HG02571 (cell line): ENCODE results near the gene ELMO3.

Experiments used
- ATAC-seq: cut with Tn5 transposase; IDR thresholded peaks from one replicate; pipeline ENCODE4 v1.9.1; 2021; ENCODE audit warnings: mild to moderate bottlenecking, moderate library complexity; ENCODE audit not compliant: unreplicated experiment

Gene ELMO3

DNA sequence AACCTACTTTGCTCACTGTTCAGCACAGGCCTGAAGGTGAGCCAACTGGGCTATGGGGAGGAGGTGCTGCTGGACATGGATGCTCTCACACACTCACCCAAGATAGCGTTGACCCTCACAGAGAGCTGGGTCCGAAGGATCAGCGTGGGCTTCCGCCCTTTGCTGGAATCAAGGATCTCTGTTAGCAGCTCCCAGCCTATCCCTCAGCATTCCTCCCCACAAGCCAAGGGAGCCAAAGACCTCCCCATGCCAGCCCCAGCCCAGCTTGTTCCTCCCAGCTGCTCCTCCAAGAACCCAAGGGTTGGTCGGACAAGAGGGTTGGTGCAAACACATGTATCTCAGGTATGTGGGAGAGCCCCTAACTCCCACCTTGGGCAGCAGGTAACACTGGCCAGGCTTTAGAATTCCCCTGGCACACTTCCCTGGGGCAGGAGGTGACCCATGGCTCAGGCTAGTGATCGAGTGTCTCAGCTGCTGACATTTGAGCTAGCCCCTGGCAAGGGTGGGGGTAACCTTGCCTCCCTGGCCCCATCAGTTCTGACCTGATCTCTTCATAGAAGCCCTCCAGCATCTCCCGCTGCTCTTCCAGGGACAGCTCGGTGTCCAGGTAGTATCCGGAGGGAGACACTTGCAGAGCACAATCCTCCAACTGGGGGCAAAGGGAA is 40.0 kb downstream of the ELMO3 start:
- ATAC-seq = no peak

DNA sequence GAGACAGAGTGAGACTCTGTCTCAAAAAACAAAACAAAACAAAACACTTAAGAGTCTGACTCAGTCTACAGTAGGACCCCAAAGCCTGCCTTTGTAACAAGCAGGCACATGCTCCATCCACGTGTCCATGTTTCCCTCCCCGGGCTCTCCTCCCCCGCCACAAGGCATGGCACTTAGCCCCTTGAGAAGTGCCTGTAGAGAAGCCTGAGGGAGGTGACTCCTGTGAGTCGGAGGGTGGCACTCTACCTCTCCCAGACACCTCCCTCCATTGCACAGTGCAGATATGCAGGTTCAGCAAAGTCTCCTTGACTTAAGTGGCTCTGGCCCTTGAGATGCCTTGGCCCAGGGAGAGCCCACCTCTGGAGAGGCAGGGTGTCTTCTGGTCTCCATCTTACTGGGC is 41.6 kb downstream of the ELMO3 start:
- ATAC-seq = no peak

DNA sequence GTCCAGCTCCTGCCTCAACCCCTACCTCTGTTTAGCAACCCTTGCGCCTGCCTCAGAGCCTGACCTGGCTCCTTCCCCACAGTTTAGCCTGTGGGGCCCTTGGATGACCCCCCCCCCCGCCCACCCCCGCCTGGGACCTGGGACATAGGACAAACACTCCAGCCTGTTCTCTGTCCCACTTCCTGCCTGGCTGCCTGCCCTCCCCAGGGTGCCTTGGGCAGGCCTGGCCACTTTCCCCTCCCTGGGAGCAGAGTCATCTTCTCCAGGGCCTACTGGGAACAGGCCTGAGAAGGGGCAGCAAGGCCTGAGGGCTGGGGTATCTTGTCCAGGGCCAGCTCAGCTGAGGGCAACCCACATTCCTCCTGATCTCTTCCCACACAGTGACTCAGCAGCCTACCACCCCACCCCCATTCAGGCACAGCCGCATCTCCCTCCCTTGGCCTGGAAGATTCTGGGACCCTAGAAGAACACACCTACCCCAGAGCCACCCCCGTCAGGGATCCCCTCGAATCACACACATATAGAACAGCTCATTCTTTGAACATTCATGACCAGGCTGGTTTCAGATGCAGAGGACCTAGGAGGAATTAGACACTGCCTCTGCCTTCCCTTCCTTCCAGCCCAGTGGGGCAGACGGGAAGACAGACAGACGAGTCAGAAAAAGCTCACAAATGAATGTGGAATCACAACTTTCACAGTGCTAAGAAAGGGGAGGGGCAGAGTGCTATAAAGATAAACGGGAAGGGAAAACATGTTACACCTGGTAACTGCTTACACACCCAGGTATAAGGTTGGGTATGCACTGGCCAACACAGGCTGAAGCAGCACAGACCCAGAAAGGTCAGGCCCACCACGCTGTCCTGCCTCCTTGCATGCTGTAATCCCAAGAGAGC is 42.3 kb downstream of the ELMO3 start:
- no peak for ATAC-seq

DNA sequence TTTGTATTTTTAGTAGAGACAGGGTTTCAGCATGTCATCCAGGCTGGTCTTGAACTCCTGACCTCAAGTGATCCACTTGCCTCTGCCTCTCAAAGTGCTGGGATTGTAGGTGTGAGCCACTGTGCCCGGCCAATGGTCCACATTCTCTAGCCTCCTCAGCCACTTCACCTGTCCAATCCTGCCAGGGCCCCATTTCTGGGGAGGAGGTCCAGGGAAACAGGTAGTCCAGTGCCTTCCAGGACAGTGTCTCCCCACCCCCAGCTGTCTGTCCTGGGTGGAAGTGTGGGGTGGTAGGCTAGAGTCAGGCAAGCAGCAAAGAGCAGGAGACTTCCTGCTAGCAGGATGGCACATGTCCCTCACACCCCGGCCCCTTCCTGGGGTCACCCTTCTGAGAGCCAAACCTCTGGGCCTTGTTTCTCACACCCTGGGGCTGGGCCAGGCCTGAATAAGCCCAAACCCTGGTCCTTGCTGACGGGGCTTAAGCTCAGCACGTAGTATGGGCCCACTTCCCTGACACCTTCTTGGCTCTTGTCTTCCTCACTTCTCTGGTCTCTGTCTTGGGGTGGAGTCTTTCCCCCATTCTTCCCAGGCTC is 43.3 kb downstream of the ELMO3 start:
- no peak for ATAC-seq

- ATAC-seq = no peak
Observed at GRCh38 chr16:67243481-67243880, 44.5 kb downstream of the ELMO3 start.

- peak; percentile 38 for ATAC-seq
Observed at GRCh38 chr16:67244387-67245185, 45.7 kb downstream of the ELMO3 start.

DNA sequence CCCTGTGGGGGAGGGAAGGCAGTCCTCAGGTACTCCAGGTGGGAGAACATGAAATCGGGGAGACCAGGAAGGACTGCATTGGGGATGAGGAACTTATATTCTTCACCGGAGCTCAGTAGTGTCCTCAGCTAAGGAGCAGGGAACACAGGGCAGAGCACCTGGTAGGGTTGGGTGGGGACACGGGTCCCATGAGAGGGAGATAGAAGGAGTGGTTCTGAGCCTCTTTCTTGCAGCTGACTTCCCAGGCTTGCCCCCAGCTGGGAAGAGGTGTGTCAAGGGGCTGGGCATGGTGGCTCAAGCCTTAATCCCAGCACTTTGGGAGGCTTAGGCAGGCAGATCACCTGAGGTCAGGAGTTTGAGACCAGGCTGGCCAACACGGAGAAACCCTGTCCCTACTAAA is 46.3 kb downstream of the ELMO3 start:
- no peak for ATAC-seq

- ATAC-seq = no peak
Observed at GRCh38 chr16:67245674-67246080, 46.7 kb downstream of the ELMO3 start.

GRCh38 chr16:67246081-67246755 is 47.3 kb downstream of the ELMO3 start:
- ATAC-seq = peak; percentile 22

- ATAC-seq = peak; percentile 18
Observed at GRCh38 chr16:67246756-67247191, 47.8 kb downstream of the ELMO3 start.

GRCh38 chr16:67247192-67248072 is 48.5 kb downstream of the ELMO3 start, which contains the start of gene FHOD1:
TSS of gene FHOD1 (minus strand) at chr16:67247481. CDS start at chr16:67247410, 71 bp downstream.
- peak; percentile 41 for ATAC-seq

GRCh38 chr16:67248073-67248400 is 49.1 kb downstream of the ELMO3 start:
- ATAC-seq = no peak

GRCh38 chr16:67248401-67249177 is 49.7 kb downstream of the ELMO3 start, which contains the start of gene SLC9A5:
TSS of gene SLC9A5 (plus strand) at chr16:67248979. CDS start at chr16:67249015, 36 bp downstream.
- no peak for ATAC-seq

DNA sequence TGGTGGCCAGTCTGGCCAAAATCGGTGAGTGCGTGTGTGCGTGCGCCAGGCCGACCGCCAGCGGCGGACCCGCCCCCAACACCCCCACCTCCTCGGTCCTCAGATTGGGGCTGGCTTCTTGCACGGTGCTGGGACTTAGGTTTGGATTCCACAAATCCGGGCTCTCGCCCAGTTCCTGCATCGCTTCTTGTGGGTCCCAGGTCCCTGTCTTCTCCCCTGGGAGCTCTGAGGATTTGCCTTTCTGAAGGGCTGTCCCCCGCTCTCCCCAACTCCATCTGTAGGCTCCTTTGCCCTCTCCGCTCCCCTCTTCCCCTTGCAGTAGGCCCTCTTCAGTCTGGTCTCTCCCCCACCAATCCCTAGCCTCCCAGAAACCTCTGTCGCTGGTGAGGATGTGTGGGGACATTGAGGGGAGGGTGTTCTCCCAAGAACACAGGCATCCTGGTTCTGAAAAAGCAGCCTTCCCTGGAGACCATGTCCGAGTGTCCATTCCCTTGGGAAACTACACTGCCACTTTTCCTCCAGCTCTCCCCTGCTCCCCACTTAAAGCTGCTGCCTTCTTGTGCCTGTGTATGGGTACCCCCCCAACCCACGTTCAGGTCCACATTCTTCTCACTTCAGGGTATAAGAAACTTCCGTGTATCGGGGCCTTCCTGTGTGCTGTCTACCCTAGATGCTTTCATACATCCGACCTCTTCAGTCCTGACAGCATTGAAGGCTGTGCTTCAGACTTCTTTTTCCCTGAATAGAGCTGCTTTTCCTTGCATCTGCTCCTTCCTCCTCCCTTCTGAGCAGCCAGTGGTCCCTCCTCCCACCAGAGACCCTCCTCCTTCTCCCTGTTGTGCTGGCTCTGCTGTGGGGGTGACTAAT is 50.5 kb downstream of the ELMO3 start:
- ATAC-seq = no peak

DNA sequence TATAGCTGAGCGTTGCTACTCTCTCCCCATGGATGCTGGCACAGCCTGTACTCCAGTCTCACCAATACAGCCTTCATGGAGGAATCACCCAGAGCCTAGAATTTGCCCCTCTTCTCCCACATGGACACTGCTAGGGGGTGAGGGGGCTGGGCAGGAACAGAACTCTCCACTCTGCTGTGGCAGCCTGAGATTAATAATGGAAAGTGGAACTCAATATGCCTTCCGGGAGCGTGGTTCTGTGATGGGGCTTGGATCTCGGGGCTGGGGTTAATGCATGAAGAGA is 51.1 kb downstream of the ELMO3 start:
- no peak for ATAC-seq

DNA sequence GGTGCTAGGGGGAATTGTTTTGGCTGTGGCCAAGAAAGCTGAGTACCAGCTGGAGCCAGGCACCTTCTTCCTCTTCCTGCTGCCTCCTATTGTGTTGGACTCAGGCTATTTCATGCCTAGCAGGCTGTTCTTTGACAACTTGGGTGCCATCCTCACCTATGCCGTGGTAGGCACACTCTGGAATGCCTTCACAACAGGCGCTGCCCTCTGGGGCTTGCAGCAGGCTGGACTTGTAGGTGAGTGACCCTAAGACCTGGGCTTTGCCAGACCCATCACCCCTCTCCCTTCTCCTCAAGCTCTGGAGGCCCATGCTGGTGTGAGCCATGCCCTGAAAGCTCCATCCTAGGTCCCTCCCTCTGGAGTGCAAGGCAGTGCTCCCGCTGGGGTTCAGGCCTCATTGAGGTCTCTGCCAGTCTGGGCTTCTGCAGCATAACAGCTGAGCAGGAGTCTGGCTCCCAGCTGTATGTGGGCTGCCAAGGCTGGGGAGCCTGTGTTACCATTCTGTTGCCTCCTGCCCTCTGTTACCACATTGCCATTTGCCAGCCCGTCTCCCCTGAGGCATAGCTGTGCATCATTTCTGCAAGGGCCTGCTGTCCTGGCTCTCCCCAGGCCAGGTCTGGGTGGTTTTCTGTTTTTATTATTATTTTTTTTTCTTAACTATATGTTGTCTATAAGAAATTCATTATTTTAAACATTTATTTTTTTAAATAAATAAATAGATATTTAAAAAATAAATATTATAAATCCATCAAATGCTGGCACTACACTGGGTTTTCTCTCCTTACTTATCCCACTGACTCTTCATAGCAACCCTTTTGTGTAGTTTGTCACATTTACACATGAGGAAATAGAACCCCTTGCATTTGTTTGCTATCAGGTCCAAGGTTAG is 53.9 kb downstream of the ELMO3 start:
- ATAC-seq = no peak
